Neural progenitor cell (in vitro differentiated cells): Measurements from ENCODE around the gene CETN3. TPM values are rescaled to one million over a fixed set of nuclear protein-coding genes. Genes with fewer than 3 reads are reported as not detected.

Experiments used
- DNase-seq: peaks from one replicate; pipeline ENCODE4 v3.0.0-alpha.2; 2016; ENCODE audit warnings: low spot score
- H2AFZ ChIP-seq: fragments of 200-600 bp; sonication (generic); replicated peaks from 2 replicates; pipeline ENCODE4 v1.6.1; 2016; ENCODE audit warnings: antibody characterized with exemption
- H3F3A ChIP-seq: fragments of 200-600 bp; sonication (generic); 2 replicates; pipeline ENCODE4 v1.6.1; 2016; ENCODE audit warnings: antibody characterized with exemption, low read depth
- H3K27ac ChIP-seq: fragments of 200-600 bp; sonication (generic); 2 replicates; pipeline ENCODE4 v1.5.1; 2016; ENCODE audit warnings: mild to moderate bottlenecking
- H3K27me3 ChIP-seq: fragments of 200-600 bp; sonication (generic); 2 replicates; pipeline ENCODE4 v1.6.1; 2016; ENCODE audit warnings: mild to moderate bottlenecking, moderate library complexity
- H3K36me3 ChIP-seq: fragments of 200-600 bp; sonication (generic); 2 replicates; pipeline ENCODE4 v1.5.1; 2016
- H3K4me1 ChIP-seq: fragments of 200-600 bp; sonication (generic); 2 replicates; pipeline ENCODE4 v1.6.1; 2016; ENCODE audit warnings: mixed run types
- H3K4me2 ChIP-seq: fragments of 200-600 bp; sonication (generic); 2 replicates; pipeline ENCODE4 v1.6.1; 2016
- H3K4me3 ChIP-seq: fragments of 200-600 bp; sonication (generic); 2 replicates; pipeline ENCODE4 v1.5.1; 2016
- H3K79me2 ChIP-seq: fragments of 200-600 bp; sonication (generic); 2 replicates; pipeline ENCODE4 v1.6.1; 2016; ENCODE audit warnings: low read depth
- H3K9ac ChIP-seq: fragments of 200-600 bp; sonication (generic); 2 replicates; pipeline ENCODE4 v1.6.1; 2016
- H3K9me3 ChIP-seq: fragments of 200-600 bp; sonication (generic); 2 replicates; pipeline ENCODE4 v1.5.1; 2016; ENCODE audit warnings: low read depth
- H4K20me1 ChIP-seq: fragments of 200-600 bp; sonication (generic); 2 replicates; pipeline ENCODE4 v1.6.1; 2016; ENCODE audit warnings: low read depth
- H3K27ac Mint-ChIP-seq: 3 replicates; pipeline ENCODE4 v1.8.0; 2021; ENCODE audit warnings: mixed read lengths
- H3K27me3 Mint-ChIP-seq: 2 replicates; pipeline ENCODE4 v1.8.0; 2022; ENCODE audit warnings: low read depth, mild to moderate bottlenecking, inconsistent platforms, moderate library complexity, mixed read lengths; ENCODE audit not compliant: insufficient read depth
- H3K36me3 Mint-ChIP-seq: 3 replicates; pipeline ENCODE4 v1.8.0; 2021; ENCODE audit warnings: mixed read lengths
- H3K4me1 Mint-ChIP-seq: 3 replicates; pipeline ENCODE4 v1.8.0; 2021; ENCODE audit warnings: mixed read lengths
- H3K4me3 Mint-ChIP-seq: 3 replicates; pipeline ENCODE4 v1.8.0; 2021; ENCODE audit warnings: mild to moderate bottlenecking, moderate library complexity, mixed read lengths
- H3K9me3 Mint-ChIP-seq: 3 replicates; pipeline ENCODE4 v1.8.0; 2020; ENCODE audit warnings: mixed read lengths
- EZH2 ChIP-seq: fragments of 200-600 bp; sonication (generic); IDR thresholded peaks from 2 replicates; pipeline ENCODE4 v1.6.1; 2017; ENCODE audit warnings: antibody characterized with exemption, mild to moderate bottlenecking, moderate library complexity
- EZH2phosphoT487 ChIP-seq: fragments of 200-600 bp; sonication (generic); IDR thresholded peaks from 2 replicates; pipeline ENCODE4 v1.6.1; 2017; ENCODE audit warnings: antibody characterized with exemption
- total RNA-seq: library from RNA; depleted of rRNA; stranded (reverse); fragments of >200 nt; gene quantifications from 2 replicates; pipeline ENCODE4 v1.2.3, GENCODE V29; 2015; ENCODE audit warnings: low replicate concordance
- TF ChIP-seq, protein P1 (sequence below): fragments of 200-600 bp; sonication (generic); IDR thresholded peaks from 2 replicates; pipeline ENCODE4 v1.5.1; 2017; ENCODE audit warnings: antibody characterized with exemption, mild to moderate bottlenecking

CETN3 gene
- total RNA-seq, 1 donor from 2014 or later: 172 TPM

DNA sequence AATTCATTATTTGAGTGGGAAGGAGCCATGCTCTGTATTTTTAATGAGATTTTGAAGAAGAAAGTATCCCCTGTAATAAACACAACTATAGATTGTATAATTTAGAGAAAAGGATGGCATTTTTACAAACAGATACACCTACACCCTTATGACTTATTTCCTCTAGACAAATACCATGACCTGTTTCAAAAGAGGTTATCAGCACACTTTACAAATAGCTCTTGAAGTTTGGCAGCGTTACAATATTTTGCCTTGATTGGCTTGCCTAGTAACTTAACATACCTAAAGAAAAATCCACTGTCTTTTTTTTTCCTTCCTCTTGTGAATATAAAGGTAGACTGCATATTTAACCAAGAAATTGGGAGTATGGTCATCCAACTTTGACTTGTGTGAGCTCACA lies 28.5 kb upstream of the CETN3 start:
- H3K36me3 Mint-ChIP-seq: no peaks in the 10 kb centered on the region
- no peak overlapping the region for H3K4me2 ChIP-seq
- H4K20me1 ChIP-seq: no peaks in the 10 kb centered on the region
- no peak overlapping the region for H3K9ac ChIP-seq
- peaks cover 3% of the 10 kb centered on the region for H3K27me3 Mint-ChIP-seq
- H3K9me3 Mint-ChIP-seq: no peaks in the 10 kb centered on the region
- H3K4me1 ChIP-seq: peaks cover 4% of the 10 kb centered on the region
- TF ChIP-seq EZH2 (no peak), EZH2phosphoT487 (no peak)
- TF ChIP-seq, protein P1, sequence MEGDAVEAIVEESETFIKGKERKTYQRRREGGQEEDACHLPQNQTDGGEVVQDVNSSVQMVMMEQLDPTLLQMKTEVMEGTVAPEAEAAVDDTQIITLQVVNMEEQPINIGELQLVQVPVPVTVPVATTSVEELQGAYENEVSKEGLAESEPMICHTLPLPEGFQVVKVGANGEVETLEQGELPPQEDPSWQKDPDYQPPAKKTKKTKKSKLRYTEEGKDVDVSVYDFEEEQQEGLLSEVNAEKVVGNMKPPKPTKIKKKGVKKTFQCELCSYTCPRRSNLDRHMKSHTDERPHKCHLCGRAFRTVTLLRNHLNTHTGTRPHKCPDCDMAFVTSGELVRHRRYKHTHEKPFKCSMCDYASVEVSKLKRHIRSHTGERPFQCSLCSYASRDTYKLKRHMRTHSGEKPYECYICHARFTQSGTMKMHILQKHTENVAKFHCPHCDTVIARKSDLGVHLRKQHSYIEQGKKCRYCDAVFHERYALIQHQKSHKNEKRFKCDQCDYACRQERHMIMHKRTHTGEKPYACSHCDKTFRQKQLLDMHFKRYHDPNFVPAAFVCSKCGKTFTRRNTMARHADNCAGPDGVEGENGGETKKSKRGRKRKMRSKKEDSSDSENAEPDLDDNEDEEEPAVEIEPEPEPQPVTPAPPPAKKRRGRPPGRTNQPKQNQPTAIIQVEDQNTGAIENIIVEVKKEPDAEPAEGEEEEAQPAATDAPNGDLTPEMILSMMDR: no peak
- no peak overlapping the region for H3K27ac ChIP-seq
- H3K27me3 ChIP-seq: no peaks in the 10 kb centered on the region
- H3K36me3 ChIP-seq: no peaks in the 10 kb centered on the region
- no peak overlapping the region for H3K4me3 ChIP-seq
- H3K4me3 Mint-ChIP-seq: no peak overlapping the region
- H3K27ac Mint-ChIP-seq: no peak overlapping the region
- peaks cover 7% of the 10 kb centered on the region for H3K4me1 Mint-ChIP-seq
- H3K79me2 ChIP-seq: no peaks in the 10 kb centered on the region
- H3F3A ChIP-seq: peaks cover 4% of the 10 kb centered on the region
- H2AFZ ChIP-seq: no peak overlapping the region
- DNase-seq: no peak
- H3K9me3 ChIP-seq: no peaks in the 10 kb centered on the region

GRCh38 chr5:90437663-90438062 lies 28.1 kb upstream of the CETN3 start:
- TF ChIP-seq, protein P1: no peak
- TF ChIP-seq EZH2phosphoT487: no peak
- TF ChIP-seq EZH2: no peak
- H3K36me3 ChIP-seq: no peaks in the 10 kb centered on the region
- no peak for DNase-seq
- Mint-ChIP-seq H3K27me3 (peaks cover 3% of the 10 kb centered on the region), H3K4me3 (no peak overlapping the region), H3K9me3 (no peaks in the 10 kb centered on the region), H3K36me3 (no peaks in the 10 kb centered on the region), H3K27ac (no peak overlapping the region), H3K4me1 (peaks cover 7% of the 10 kb centered on the region)
- no peaks in the 10 kb centered on the region for H3K79me2 ChIP-seq
- peaks cover 6% of the 10 kb centered on the region for H3F3A ChIP-seq
- no peaks in the 10 kb centered on the region for H3K9me3 ChIP-seq
- no peak overlapping the region for H3K9ac ChIP-seq
- H2AFZ ChIP-seq: no peak overlapping the region
- no peak overlapping the region for H3K27ac ChIP-seq
- H3K4me2 ChIP-seq: no peak overlapping the region
- no peaks in the 10 kb centered on the region for H4K20me1 ChIP-seq
- H3K4me1 ChIP-seq: peaks cover 4% of the 10 kb centered on the region
- no peak overlapping the region for H3K4me3 ChIP-seq
- no peaks in the 10 kb centered on the region for H3K27me3 ChIP-seq

DNA sequence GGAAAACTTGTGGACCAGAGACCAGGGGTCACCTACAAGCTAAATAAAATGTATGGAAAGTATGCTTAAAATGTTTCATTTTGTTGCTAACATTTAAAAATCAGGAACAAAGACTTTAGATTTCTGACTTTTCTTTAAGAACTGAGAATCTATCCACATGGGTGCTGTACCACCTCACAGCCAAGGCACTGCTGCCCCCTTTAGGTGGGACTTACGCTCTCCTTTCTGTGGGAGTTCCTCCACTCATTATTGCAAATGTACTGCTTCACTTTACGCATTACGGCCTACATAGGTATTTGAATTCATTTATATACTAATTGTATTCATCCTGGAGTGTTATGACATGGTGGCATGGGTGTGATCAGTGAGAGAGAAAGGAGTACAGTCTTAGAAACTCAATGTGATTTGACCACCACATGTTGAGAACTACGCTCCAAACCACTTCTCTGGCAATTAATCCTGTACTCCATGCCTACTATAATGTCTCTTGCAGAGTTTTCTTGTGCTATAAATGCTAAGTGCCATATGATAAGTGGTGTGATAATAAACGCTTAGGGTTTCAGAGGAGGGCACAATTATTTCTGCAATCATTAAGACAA lies 24.7 kb upstream of the CETN3 start:
- H3K4me3 ChIP-seq: no peak overlapping the region
- no peaks in the 10 kb centered on the region for H3K36me3 Mint-ChIP-seq
- no peak overlapping the region for H3K9ac ChIP-seq
- no peak overlapping the region for H3K4me2 ChIP-seq
- H3K9me3 Mint-ChIP-seq: no peaks in the 10 kb centered on the region
- H3F3A ChIP-seq: peaks cover 3% of the 10 kb centered on the region
- H3K27ac ChIP-seq: no peak overlapping the region
- TF ChIP-seq EZH2 (no peak), EZH2phosphoT487 (no peak)
- TF ChIP-seq, protein P1: peak; percentile 86
- no peaks in the 10 kb centered on the region for H3K36me3 ChIP-seq
- H3K27me3 Mint-ChIP-seq: peaks cover 3% of the 10 kb centered on the region
- H3K4me1 ChIP-seq: no peaks in the 10 kb centered on the region
- DNase-seq: peak; percentile 70
- no peaks in the 10 kb centered on the region for H3K27me3 ChIP-seq
- H3K9me3 ChIP-seq: no peaks in the 10 kb centered on the region
- H3K4me3 Mint-ChIP-seq: no peak overlapping the region
- H3K4me1 Mint-ChIP-seq: no peaks in the 10 kb centered on the region
- no peaks in the 10 kb centered on the region for H3K79me2 ChIP-seq
- peak overlapping the region; percentile 87 for H2AFZ ChIP-seq
- no peak overlapping the region for H3K27ac Mint-ChIP-seq
- H4K20me1 ChIP-seq: no peaks in the 10 kb centered on the region
